SH-SY5Y (cell line): Measurements from ENCODE around the gene HTRA3.

Source experiments
- GATA2 ChIP-seq: IDR thresholded peaks from 2 replicates; pipeline ENCODE4 v1.6.1; 2011; ENCODE audit warnings: mild to moderate bottlenecking, low read depth, low read length
- GATA3 ChIP-seq: IDR thresholded peaks from 2 replicates; pipeline ENCODE4 v1.6.1; 2011; ENCODE audit warnings: low read depth, mild to moderate bottlenecking, low read length, moderate library complexity

DNA sequence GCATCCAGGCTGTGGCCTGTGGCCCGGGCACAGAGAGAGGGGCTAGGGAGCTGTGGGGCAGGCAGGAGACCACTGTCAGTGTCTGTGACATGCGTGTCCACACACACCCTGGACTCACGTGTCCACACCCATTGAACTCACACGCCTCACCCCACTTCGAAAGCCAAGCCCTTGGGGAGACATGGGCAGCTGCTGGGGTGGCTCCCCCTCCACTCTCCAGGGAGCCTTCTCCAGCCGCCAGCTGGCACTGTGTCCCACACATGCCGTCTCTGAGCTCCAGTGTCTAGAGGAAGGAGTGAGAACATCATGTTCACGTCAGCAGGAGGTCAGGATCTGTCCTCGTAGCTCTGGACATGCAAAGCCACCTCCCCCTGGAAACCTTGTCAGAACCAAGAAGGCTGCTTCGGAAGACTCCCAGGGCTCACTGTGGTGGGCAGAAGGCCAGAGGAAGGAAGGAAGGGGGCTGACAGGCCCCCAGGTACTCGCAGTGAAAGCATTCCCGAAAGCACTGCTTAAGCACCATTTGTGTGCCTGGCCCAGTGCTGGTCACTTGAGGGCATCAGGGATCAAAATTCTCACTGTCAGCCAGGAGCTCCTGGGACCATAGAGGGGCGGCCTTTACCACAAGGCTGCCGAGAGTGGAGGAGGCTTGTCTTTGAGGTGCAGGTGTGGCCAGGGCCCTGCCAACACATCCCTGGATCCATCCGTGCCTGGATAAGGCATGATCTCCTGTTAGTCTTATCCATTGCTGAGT, 61.4 kb downstream of the HTRA3 start:
- no peak for TF ChIP-seq GATA2
- TF ChIP-seq GATA3 = no peak
